K562 (cell line): ENCODE measurements around the gene TXNRD2. TPM values are rescaled to one million over a fixed set of nuclear protein-coding genes. Genes with fewer than 3 reads are reported as not detected.

Source experiments
- ATAC-seq: fragments of 200-7000 bp; cut with Tn5 transposase; 3 replicates; pipeline ENCODE4 v1.9.1; 2020; ENCODE audit warnings: moderate library complexity
- BruUV-seq: library from RNA; stranded (reverse); fragments of 400-500 nt; replicated peaks from 2 replicates; lab custom pipeline; 2021; lab: Mats Ljungman, UMichigan
- CTCF ChIA-PET: fragments of 300-600 bp; formaldehyde crosslinking; extraction: SDS; loops from one replicate; lab custom pipeline; 2021; ENCODE audit warnings: low intra/inter-chr PET ratio; lab: Yijun Ruan, JAX
- POLR2A ChIA-PET: fragments of 300-600, 350-650 bp; sonication (Branson Sonifier 250); formaldehyde crosslinking; extraction: SDS; loops from one replicate; lab custom pipeline; 2021; ENCODE audit warnings: antibody characterized with exemption, inconsistent platforms; lab: Yijun Ruan, JAX
- DNase-seq, 4 experiments: peaks; one replicate each; pipeline versions ENCODE4 v3.0.0 to v3.0.0-alpha.2; 2011 to 2018; ENCODE audit warnings: low spot score in 3 of 4, mixed read lengths in 3 of 4; ENCODE audit errors: extremely low read depth in 1 of 4
- FAIRE-seq: peaks from 2 replicates; lab custom pipeline; 2011; peaks lifted over from hg19 to GRCh38; lab: Jason Lieb, UNC
- H2AFZ ChIP-seq: 2 replicates; pipeline ENCODE4 v1.6.0; 2011; ENCODE audit warnings: low read depth, low read length, control low read depth, inconsistent platforms
- H3K27ac ChIP-seq: fragments of 200-600 bp; 3 replicates; pipeline ENCODE4 v1.8.0; 2011; ENCODE audit warnings: low read depth, mild to moderate bottlenecking, control low read depth, inconsistent platforms, low read length, moderate library complexity, mixed read lengths; ENCODE audit errors: extremely low read depth
- H3K27me3 ChIP-seq, 2 experiments: fragments of 300-600 bp in 1 of 2; 2 replicates in 1 of 2; 3 replicates in 1 of 2; pipeline versions ENCODE4 v1.6.0 to v1.8.0; 2011; ENCODE audit warnings: inconsistent platforms in 2 of 2, low read length in 2 of 2, mild to moderate bottlenecking in 1 of 2, mixed read lengths in 1 of 2, moderate library complexity in 1 of 2; ENCODE audit not compliant: control insufficient read depth in 2 of 2, insufficient read depth in 2 of 2
- H3K36me3 ChIP-seq: fragments of 300-600 bp; 3 replicates; pipeline ENCODE4 v1.8.0; 2011; ENCODE audit warnings: mild to moderate bottlenecking, low read length, inconsistent platforms; ENCODE audit not compliant: control insufficient read depth, insufficient read depth
- H3K4me1 ChIP-seq, 2 experiments: fragments of 200-600 bp in 1 of 2; replicated peaks in 1 of 2; 2 replicates in 1 of 2; 3 replicates in 1 of 2; pipeline versions ENCODE4 v1.5.1 to v1.8.0; 2011; ENCODE audit warnings: inconsistent platforms in 2 of 2, low read length in 2 of 2, mild to moderate bottlenecking in 1 of 2, mixed read lengths in 1 of 2, moderate library complexity in 1 of 2; ENCODE audit not compliant: control insufficient read depth in 2 of 2, insufficient read depth in 2 of 2
- H3K4me2 ChIP-seq: 2 replicates; pipeline ENCODE4 v1.6.1; 2011; ENCODE audit warnings: low read length, control low read depth, inconsistent platforms, mixed read lengths; ENCODE audit not compliant: insufficient read depth
- H3K4me3 ChIP-seq: fragments of 200-600 bp; sonication (generic), shearing (Covaris generic); 2 replicates; pipeline ENCODE4 v1.5.1; 2016; ENCODE audit warnings: control low read depth, inconsistent platforms
- H3K79me2 ChIP-seq: fragments of 200-600 bp; 3 replicates; pipeline ENCODE4 v1.8.0; 2011; ENCODE audit warnings: low read length, inconsistent platforms; ENCODE audit not compliant: control insufficient read depth, insufficient read depth
- H3K9ac ChIP-seq, 2 experiments: 2 replicates each; pipeline versions ENCODE4 v1.6.0 to v1.6.1; 2011; ENCODE audit warnings: low read depth in 2 of 2, low read length in 2 of 2, control low read depth in 1 of 2, inconsistent platforms in 1 of 2, mild to moderate bottlenecking in 1 of 2, mixed read lengths in 1 of 2; ENCODE audit not compliant: insufficient read depth in 1 of 2
- H3K9me1 ChIP-seq: one replicate; pipeline ENCODE4 v1.6.0; 2011; ENCODE audit warnings: inconsistent platforms, mild to moderate bottlenecking, low read length, moderate library complexity; ENCODE audit not compliant: control insufficient read depth, insufficient read depth
- H3K9me3 ChIP-seq: replicated peaks from 2 replicates; pipeline ENCODE4 v1.5.1; 2011; ENCODE audit warnings: low read depth, low read length, inconsistent platforms; ENCODE audit not compliant: control insufficient read depth, insufficient read depth
- H4K20me1 ChIP-seq: replicated peaks from 2 replicates; pipeline ENCODE4 v1.6.1; 2011; ENCODE audit warnings: low read length, inconsistent platforms, mixed read lengths; ENCODE audit not compliant: control insufficient read depth, insufficient read depth
- DMBX1 ChIP-seq: fragments of 250-450 bp; sonication (Bioruptor Pico); IDR thresholded peaks from 2 replicates; pipeline ENCODE4 v1.8.0; 2022; ENCODE audit warnings: inconsistent platforms, mild to moderate bottlenecking, moderate library complexity, borderline replicate concordance
- PKNOX1 ChIP-seq: fragments of 450-650 bp; IDR thresholded peaks from 2 replicates; pipeline ENCODE4 v1.6.1; 2016
- POLR2A ChIP-seq: fragments of 450-650 bp; conservative IDR thresholded peaks from 2 replicates; pipeline ENCODE4 v1.6.1; 2016
- RUNX1 ChIP-seq: sonication (generic); IDR thresholded peaks from 2 replicates; pipeline ENCODE4 v1.6.1; 2016; ENCODE audit warnings: antibody characterized with exemption, low read depth
- STAT5A ChIP-seq: IDR thresholded peaks from 2 replicates; pipeline ENCODE4 v1.6.1; 2012; ENCODE audit warnings: low read length, inconsistent platforms, borderline replicate concordance
- WGBS: fragments of 100-300 bp; shearing (Covaris generic); methylation state at CpG from one replicate; pipeline ENCODE4 v1.1.6; 2016; ENCODE audit warnings: low coverage, mixed read lengths; ENCODE audit not compliant: insufficient coverage; ENCODE audit errors: missing lambda C conversion rate; 5-methylcytosine and 5-hydroxymethylcytosine counted together
- in situ Hi-C: fragments of 300-500 bp; cut with MboI; formaldehyde crosslinking; loops from 4 replicates; pipeline ENCODE4 v1.15.0; 2018; ENCODE audit warnings: inconsistent platforms, mixed read lengths
- intact Hi-C: fragments of 100-400 bp; cut with micrococcal nuclease; formaldehyde crosslinking; loops from 2 replicates; pipeline ENCODE4 v1.14.2; 2022
- polyA plus RNA-seq, 8 experiments: library from polyadenylated mRNA; depleted of rRNA in 4 of 8; stranded (reverse) in 5 of 8; unstranded in 3 of 8; fragments of >200 nt; fragmentation: Nextera tagmentation in 2 of 8; fragmentation: Illumina TruSeq in 1 of 8; extraction: Ambion mirVana in 2 of 8; extraction: Trizol in 1 of 8; gene quantifications; 2 replicates each; pipeline versions ENCODE4 v1.2.1 to v1.2.3, GENCODE V29; 2011 to 2014; ENCODE audit warnings: inconsistent platforms in 1 of 8, missing spikeins in 1 of 8
- total RNA-seq, 7 experiments: library from RNA; depleted of rRNA in 6 of 7; stranded (reverse); fragments of >200 nt in 6 of 7; fragmentation: Illumina TruSeq in 2 of 7; extraction: Trizol in 2 of 7; gene quantifications; 2 replicates each; pipeline versions ENCODE4 v1.2.1 to v1.2.3, GENCODE V29; 2011 to 2021; ENCODE audit warnings: low replicate concordance in 1 of 7
- TF ChIP-seq, protein P1 (sequence below): fragments of 250-450 bp; sonication (Bioruptor Pico); IDR thresholded peaks from 2 replicates; pipeline ENCODE4 v1.4.0; 2020

Gene TXNRD2
- total and polyA plus RNA-seq, 9 of the 15 experiments (the other 6 are each of a cell fraction or from before 2014, with no cell fraction given): 3.3 to 80.2 (median 49.4) TPM

DNA sequence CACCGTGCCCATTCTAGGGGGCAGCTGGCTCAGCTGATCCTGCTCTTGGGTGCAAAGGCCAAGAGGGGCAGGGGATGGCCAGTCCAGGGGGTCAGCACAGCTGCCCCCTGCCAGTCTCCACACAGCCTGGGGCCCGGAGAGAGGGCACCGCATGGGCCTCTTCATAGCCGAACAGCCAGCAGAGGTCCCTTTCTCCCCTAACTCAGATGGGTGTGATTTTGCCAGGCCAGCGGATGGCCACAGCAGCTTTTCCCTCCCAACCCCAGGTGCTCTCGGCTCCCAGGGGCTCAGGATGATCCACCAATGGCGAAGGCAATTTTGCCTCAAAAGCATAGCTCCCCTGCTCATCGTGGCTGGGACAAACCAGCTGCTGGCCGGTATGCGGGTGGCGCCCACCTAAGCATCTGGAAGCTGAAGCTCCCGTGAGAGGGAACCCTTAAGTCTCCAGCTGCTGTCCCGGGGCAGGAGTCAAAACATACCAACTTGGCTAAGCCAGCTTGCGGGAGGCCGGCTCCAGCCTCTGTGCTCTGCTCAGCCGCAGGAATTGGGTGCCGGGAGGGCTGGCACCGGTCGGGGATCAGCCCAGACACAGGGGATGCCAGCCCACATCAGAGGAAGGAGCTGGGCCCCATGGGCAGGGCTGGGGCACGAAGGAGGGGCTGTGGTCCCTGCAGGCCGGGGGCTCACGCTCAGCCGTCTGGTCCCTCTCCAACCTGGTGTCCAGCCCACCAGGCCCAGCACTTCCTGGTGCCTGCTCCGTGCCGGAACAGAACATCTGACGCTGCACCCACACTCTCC is 56.5 kb downstream of the TXNRD2 start:
- Histone ChIP-seq H3K27ac (no peak overlapping the region), H3K4me2 (no peak overlapping the region), H2AFZ (no peak overlapping the region), H3K9ac (peak overlapping the region in 1 of 2 experiments; percentile 47; a peak in 2 of 4 replicates), H3K4me1 (peaks cover 5 to 65% of the 10 kb centered on the region in 2 experiments), H4K20me1 (peaks cover 38% of the 10 kb centered on the region), H3K36me3 (no peaks in the 10 kb centered on the region), H3K9me1 (no peaks in the 10 kb centered on the region), H3K9me3 (no peaks in the 10 kb centered on the region), H3K27me3 (peaks cover 0 to 8% of the 10 kb centered on the region in 2 experiments; a peak in 1 of 5 replicates), H3K79me2 (no peaks in the 10 kb centered on the region), H3K4me3 (no peak overlapping the region)
- 57% methylated on average over 26 of the region's 26 CpGs for WGBS
- BruUV-seq: no TSS peak
- no peak for FAIRE-seq
- POLR2A ChIA-PET: interaction anchor here (0.6 to 11.1 kb wide), 14 partner anchors 10 to 170 kb away, joined by 3 to 141 read pairs (median 4); no protein-coding TSS in a partner anchor
- CTCF ChIA-PET: no interaction called here
- DNase-seq: no peak
- ATAC-seq: no peak
- intact Hi-C loops: no loop called here
- in situ Hi-C loops: no loop called here
- TF ChIP-seq DMBX1 (CRISPR knock-in tag) (no peak), POLR2A (0 out of 2 replicates have a peak, but pooled peaks have one; percentile 13), PKNOX1 (no peak), RUNX1 (0 out of 2 replicates have a peak, but pooled peaks have one; percentile 5), STAT5A (no peak)
- TF ChIP-seq, protein P1, sequence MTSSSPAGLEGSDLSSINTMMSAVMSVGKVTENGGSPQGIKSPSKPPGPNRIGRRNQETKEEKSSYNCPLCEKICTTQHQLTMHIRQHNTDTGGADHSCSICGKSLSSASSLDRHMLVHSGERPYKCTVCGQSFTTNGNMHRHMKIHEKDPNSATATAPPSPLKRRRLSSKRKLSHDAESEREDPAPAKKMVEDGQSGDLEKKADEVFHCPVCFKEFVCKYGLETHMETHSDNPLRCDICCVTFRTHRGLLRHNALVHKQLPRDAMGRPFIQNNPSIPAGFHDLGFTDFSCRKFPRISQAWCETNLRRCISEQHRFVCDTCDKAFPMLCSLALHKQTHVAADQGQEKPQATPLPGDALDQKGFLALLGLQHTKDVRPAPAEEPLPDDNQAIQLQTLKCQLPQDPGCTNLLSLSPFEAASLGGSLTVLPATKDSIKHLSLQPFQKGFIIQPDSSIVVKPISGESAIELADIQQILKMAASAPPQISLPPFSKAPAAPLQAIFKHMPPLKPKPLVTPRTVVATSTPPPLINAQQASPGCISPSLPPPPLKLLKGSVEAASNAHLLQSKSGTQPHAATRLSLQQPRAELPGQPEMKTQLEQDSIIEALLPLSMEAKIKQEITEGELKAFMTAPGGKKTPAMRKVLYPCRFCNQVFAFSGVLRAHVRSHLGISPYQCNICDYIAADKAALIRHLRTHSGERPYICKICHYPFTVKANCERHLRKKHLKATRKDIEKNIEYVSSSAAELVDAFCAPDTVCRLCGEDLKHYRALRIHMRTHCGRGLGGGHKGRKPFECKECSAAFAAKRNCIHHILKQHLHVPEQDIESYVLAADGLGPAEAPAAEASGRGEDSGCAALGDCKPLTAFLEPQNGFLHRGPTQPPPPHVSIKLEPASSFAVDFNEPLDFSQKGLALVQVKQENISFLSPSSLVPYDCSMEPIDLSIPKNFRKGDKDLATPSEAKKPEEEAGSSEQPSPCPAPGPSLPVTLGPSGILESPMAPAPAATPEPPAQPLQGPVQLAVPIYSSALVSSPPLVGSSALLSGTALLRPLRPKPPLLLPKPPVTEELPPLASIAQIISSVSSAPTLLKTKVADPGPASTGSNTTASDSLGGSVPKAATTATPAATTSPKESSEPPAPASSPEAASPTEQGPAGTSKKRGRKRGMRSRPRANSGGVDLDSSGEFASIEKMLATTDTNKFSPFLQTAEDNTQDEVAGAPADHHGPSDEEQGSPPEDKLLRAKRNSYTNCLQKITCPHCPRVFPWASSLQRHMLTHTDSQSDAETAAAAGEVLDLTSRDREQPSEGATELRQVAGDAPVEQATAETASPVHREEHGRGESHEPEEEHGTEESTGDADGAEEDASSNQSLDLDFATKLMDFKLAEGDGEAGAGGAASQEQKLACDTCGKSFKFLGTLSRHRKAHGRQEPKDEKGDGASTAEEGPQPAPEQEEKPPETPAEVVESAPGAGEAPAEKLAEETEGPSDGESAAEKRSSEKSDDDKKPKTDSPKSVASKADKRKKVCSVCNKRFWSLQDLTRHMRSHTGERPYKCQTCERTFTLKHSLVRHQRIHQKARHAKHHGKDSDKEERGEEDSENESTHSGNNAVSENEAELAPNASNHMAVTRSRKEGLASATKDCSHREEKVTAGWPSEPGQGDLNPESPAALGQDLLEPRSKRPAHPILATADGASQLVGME (CRISPR knock-in tag): peak; percentile 73; the same call in 1 of the 2 replicates
